ENCODE data around the gene CREB3L1. TPM values are rescaled to one million over a fixed set of nuclear protein-coding genes. Genes with fewer than 3 reads are reported as not detected.

Gene CREB3L1
- total RNA-seq, 5 donors from 2014 or later (not counting 1 experiment from before 2014, with no cell fraction given) = 0.38 to 0.72 (median 0.38) TPM; not detected in 2

DNA sequence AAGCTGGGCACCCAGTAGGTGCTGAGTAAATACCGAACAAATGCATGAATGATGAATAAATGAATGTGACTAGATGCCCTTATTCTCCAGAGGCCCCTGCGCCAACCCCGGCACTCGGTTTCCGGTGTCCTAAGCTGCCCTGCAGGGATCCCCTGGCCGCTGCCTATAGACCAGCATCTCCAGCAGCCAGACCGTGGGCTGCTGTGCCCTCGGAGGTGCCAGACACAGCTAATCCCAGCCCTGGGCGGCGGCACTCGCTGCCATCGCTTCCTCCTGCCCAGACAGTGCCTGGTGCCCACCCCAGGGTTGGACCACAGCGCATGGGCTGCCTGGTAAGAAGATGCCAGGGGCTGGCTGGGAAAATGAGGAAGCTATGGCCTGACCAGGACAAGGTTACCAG is 15.6 kb downstream of the CREB3L1 start:
- Mint-ChIP-seq H3K9me3 (no peaks in the 10 kb centered on the region), H3K27me3 (peaks cover 9 to 17% of the 10 kb centered on the region in 2 donors), H3K4me1 (peaks cover 6 to 14% (median 10%) of the 10 kb centered on the region in 3 donors), H3K36me3 (no peaks in the 10 kb centered on the region), H3K27ac (no peak overlapping the region), H3K4me3 (no peak overlapping the region)
- Histone ChIP-seq H3K4me1 (ENCODE audit: control insufficient read depth in 1 of 2, extremely low read depth in 1 of 2, insufficient read depth in 2 of 2, low read length in 2 of 2) (peaks cover 0 to 22% of the 10 kb centered on the region in 2 experiments), H3K4me3 (ENCODE audit: control insufficient read depth in 1 of 2, extremely low read depth in 1 of 2, low read length in 1 of 2) (no peak overlapping the region), H3K27ac (ENCODE audit: low read length) (no peak overlapping the region), H3K27me3 (replicated peaks in 1 of 2; ENCODE audit: control insufficient read depth in 2 of 2, extremely low read depth in 1 of 2, insufficient read depth in 2 of 2, low read length in 1 of 2) (peaks cover 0 to 62% of the 10 kb centered on the region in 2 experiments), H3K9me3 (no peaks in the 10 kb centered on the region), H3K36me3 (ENCODE audit: control insufficient read depth in 2 of 2, extremely low read depth in 1 of 2, insufficient read depth in 1 of 2, low read length in 1 of 2) (no peaks in the 10 kb centered on the region)
- ATAC-seq (replicated peaks in 1 of 4) (no peak), DNase-seq (no peak)
- ChIA-PET CTCF (no interaction called here), POLR2A (interaction anchor here in 1 of 2 donors (0.8 kb wide), 1 partner anchor 597 kb away, joined by 4 read pairs; no protein-coding TSS in a partner anchor)
- WGBS (ENCODE audit: insufficient coverage) = 89% methylated on average over 11 of the region's 13 CpGs

DNA sequence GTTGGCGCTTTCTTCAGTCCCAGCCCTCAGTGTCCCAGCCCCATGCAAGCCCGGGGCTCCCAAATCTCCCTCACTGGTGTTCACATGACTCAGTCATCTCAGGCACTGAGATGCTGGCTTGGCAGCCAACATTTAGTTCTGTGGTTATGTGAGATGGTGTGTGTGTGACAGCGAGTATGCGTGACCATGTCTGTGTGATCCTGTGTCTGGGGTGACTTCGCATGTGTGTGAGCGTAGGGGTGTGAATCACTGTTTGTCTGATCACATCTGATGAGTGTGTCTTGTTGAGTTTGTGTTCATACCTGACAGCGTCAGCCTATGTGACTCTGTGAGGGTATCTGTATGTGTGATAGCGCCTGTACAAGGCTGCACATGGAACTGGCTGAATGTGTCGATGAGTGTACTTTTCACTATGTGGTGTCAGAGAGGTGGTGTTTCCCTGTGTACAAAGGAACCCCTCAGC is 16.2 kb downstream of the CREB3L1 start:
- ATAC-seq (replicated peaks in 1 of 4) = no peak
- Mint-ChIP-seq H3K27ac (no peak overlapping the region), H3K4me1 (peaks cover 6 to 14% (median 10%) of the 10 kb centered on the region in 3 donors), H3K27me3 (peaks cover 9 to 17% of the 10 kb centered on the region in 2 donors), H3K36me3 (no peaks in the 10 kb centered on the region), H3K4me3 (peak overlapping the region in 1 of 3 donors; percentile 43), H3K9me3 (no peaks in the 10 kb centered on the region)
- Histone ChIP-seq H3K9me3 (no peaks in the 10 kb centered on the region), H3K27ac (ENCODE audit: low read length) (no peak overlapping the region), H3K4me1 (ENCODE audit: control insufficient read depth in 1 of 2, extremely low read depth in 1 of 2, insufficient read depth in 2 of 2, low read length in 2 of 2) (peaks cover 0 to 22% of the 10 kb centered on the region in 2 experiments), H3K4me3 (ENCODE audit: control insufficient read depth in 1 of 2, extremely low read depth in 1 of 2, low read length in 1 of 2) (no peak overlapping the region), H3K27me3 (replicated peaks in 1 of 2; ENCODE audit: control insufficient read depth in 2 of 2, extremely low read depth in 1 of 2, insufficient read depth in 2 of 2, low read length in 1 of 2) (peaks cover 0 to 59% of the 10 kb centered on the region in 2 experiments), H3K36me3 (ENCODE audit: control insufficient read depth in 2 of 2, extremely low read depth in 1 of 2, insufficient read depth in 1 of 2, low read length in 1 of 2) (no peaks in the 10 kb centered on the region)
- ChIA-PET CTCF (no interaction called here), POLR2A (interaction anchor here in 1 of 2 donors (0.8 kb wide), 1 partner anchor 597 kb away, joined by 4 read pairs; no protein-coding TSS in a partner anchor)
- no peak for DNase-seq
- WGBS (ENCODE audit: insufficient coverage) = 93% methylated on average over 8 of the region's 9 CpGs

DNA sequence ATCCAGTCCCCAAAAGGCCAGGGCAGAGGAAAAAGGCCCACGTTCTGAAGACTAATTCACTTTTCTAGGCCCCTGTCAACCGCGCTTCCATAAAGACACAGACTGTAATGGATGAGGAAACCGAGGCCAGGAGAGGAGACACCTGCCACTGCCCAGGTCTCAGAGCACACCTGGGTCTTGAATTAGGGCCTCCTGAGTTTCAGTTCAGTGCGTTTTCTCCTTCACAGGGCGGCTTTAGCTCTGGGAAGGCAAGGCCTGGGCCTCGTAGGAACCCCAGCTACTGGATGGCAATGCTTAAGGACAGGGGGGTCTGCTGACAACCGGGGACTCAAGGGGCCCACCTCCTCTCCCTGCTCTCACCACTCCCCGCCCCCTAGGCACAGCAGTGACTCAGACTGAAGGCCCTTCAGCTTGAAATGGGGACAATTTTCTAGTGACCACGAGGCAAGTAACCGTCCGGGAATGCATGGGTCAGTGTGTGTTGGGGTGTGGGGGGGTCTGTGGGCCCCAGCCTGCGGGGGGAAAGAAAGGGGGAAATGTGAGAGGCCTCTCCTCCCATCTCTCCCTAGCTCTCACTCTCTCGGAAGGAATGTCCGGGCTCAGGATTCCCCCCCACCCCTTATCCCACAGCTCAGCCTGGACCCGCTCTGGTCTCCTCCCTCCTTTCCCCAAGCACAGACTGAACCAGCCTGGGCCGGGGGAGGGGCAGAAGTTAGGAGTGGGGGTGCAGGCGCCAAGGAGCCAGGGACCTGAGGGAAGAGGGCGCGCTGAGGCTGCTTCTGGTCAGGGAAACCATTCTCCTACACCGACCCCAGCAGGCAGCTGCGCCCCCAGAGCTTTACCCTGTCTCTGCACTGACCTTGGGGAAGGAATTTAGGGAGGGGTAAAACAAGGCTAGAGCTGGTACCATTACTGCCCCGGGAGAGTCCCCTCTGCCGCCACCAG is 17.2 kb downstream of the CREB3L1 start:
- H3K27me3 Mint-ChIP-seq = peaks cover 9 to 13% of the 10 kb centered on the region in 2 donors
- H3K27ac Mint-ChIP-seq = no peak overlapping the region
- Histone ChIP-seq H3K27me3 (replicated peaks in 1 of 2; ENCODE audit: control insufficient read depth in 2 of 2, extremely low read depth in 1 of 2, insufficient read depth in 2 of 2, low read length in 1 of 2) (peaks cover 0 to 57% of the 10 kb centered on the region in 2 experiments), H3K36me3 (ENCODE audit: control insufficient read depth in 2 of 2, extremely low read depth in 1 of 2, insufficient read depth in 1 of 2, low read length in 1 of 2) (no peaks in the 10 kb centered on the region), H3K27ac (ENCODE audit: low read length) (no peak overlapping the region), H3K9me3 (no peaks in the 10 kb centered on the region), H3K4me1 (ENCODE audit: control insufficient read depth in 1 of 2, extremely low read depth in 1 of 2, insufficient read depth in 2 of 2, low read length in 2 of 2) (peaks cover 0 to 22% of the 10 kb centered on the region in 2 experiments), H3K4me3 (ENCODE audit: control insufficient read depth in 1 of 2, extremely low read depth in 1 of 2, low read length in 1 of 2) (peak overlapping the region; percentile 57 to 82)
- H3K4me1 Mint-ChIP-seq = peaks cover 6 to 14% (median 10%) of the 10 kb centered on the region in 3 donors
- ATAC-seq (replicated peaks in 1 of 4) (peak in 3 of 4 experiments; percentile 17 to 22 (median 17)), DNase-seq (no peak)
- no peaks in the 10 kb centered on the region for H3K36me3 Mint-ChIP-seq
- WGBS (ENCODE audit: insufficient coverage) = 78% methylated on average over 8 of the region's 24 CpGs
- H3K9me3 Mint-ChIP-seq = no peaks in the 10 kb centered on the region
- CTCF ChIA-PET = interaction anchor here (0.6 to 1.1 kb wide), 4 partner anchors 10 to 204 kb away, joined by 3 to 5 read pairs (median 4); no protein-coding TSS in a partner anchor
- POLR2A ChIA-PET = no interaction called here
- peak overlapping the region; percentile 68 to 88 (median 81) for H3K4me3 Mint-ChIP-seq

DNA sequence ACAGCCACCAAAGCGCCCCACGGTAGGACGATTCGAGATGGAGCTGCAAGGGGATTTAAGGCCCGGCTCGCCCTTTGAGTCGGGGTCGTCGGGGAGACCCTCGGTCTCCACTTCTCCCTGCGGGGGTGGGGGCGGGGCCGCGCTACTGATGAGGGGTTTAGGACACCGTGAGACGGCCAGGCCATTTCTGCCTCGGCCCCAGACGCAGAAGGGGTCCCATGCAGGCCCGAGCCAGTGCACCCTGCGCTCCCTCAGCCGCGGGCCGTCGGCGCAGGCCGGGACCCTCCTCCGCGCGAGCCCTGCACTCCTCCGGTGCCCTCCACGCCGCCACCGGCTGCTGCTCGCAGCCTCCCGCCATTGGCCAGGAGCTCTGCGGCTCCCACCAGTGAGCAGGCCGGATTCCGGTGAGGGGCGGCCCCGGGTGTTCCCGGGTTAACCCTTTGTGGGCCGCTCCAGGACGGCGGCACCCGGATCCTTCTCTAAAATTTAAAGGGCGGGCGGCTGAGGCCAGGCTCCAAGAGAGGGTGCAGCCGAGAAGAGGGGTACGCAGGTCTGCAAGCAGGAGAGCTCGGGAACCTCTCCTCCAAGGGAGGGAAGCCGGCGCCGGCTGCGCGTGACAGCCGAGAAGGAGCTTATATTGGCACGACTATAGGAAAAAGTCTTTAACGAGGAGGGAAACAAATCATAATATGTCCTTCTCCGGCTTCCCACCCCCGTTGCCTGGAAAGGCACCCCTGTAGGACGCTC is 18.0 kb downstream of the CREB3L1 start:
- H3K27ac Mint-ChIP-seq = no peak overlapping the region
- DNase-seq (peak; percentile 54 to 80 (median 69)), ATAC-seq (replicated peaks in 1 of 4) (peak; percentile 99 to 100 (median 100))
- WGBS (ENCODE audit: insufficient coverage) = 2% methylated on average over 51 of the region's 61 CpGs
- peak overlapping the region; percentile 81 to 88 (median 83) for H3K4me3 Mint-ChIP-seq
- H3K27me3 ChIP-seq (replicated peaks in 1 of 2; ENCODE audit: control insufficient read depth in 2 of 2, extremely low read depth in 1 of 2, insufficient read depth in 2 of 2, low read length in 1 of 2) = peaks cover 0 to 54% of the 10 kb centered on the region in 2 experiments
- peaks cover 5 to 12% of the 10 kb centered on the region in 2 donors for H3K27me3 Mint-ChIP-seq
- peak overlapping the region; percentile 57 to 82 for H3K4me3 ChIP-seq (ENCODE audit: control insufficient read depth in 1 of 2, extremely low read depth in 1 of 2, low read length in 1 of 2)
- H3K36me3 ChIP-seq (ENCODE audit: control insufficient read depth in 2 of 2, extremely low read depth in 1 of 2, insufficient read depth in 1 of 2, low read length in 1 of 2) = no peaks in the 10 kb centered on the region
- H3K9me3 Mint-ChIP-seq = no peaks in the 10 kb centered on the region
- no peak overlapping the region for H3K27ac ChIP-seq (ENCODE audit: low read length)
- H3K9me3 ChIP-seq = no peaks in the 10 kb centered on the region
- no peaks in the 10 kb centered on the region for H3K36me3 Mint-ChIP-seq
- POLR2A ChIA-PET = no interaction called here
- H3K4me1 Mint-ChIP-seq = peaks cover 6 to 14% (median 10%) of the 10 kb centered on the region in 3 donors
- peaks cover 0 to 22% of the 10 kb centered on the region in 2 experiments for H3K4me1 ChIP-seq (ENCODE audit: control insufficient read depth in 1 of 2, extremely low read depth in 1 of 2, insufficient read depth in 2 of 2, low read length in 2 of 2)
- CTCF ChIA-PET = interaction anchor here (0.6 to 1.1 kb wide), 4 partner anchors 9 to 160 kb away, joined by 3 to 5 read pairs (median 4); no protein-coding TSS in a partner anchor

DNA sequence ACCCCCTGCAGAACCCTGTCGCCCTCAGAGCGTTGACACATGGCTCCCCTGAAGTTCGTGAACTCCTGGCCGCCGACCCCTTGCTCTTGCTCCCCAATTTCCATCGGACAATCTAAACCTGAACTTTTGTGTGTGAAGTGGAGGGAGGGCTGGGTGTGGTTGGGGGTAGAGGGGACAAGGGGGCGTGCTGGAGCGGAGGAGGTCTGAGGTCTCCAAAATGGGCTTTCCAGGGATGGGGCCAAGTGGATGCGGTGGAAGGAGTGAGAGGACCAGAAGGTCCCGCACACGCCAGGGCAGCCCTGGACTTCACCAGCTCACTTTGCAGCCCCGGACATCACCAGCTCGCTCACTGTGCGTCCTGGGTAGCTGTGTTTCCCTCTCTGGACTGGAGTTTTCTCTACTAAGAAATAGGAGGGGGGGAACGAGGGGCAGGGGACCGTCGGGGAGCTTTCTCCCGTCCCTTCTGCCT is 18.6 kb downstream of the CREB3L1 start:
- H3K9me3 ChIP-seq = no peaks in the 10 kb centered on the region
- H3K27me3 ChIP-seq (replicated peaks in 1 of 2; ENCODE audit: control insufficient read depth in 2 of 2, extremely low read depth in 1 of 2, insufficient read depth in 2 of 2, low read length in 1 of 2) = peaks cover 0 to 50% of the 10 kb centered on the region in 2 experiments
- no peak overlapping the region for H3K27ac ChIP-seq (ENCODE audit: low read length)
- H3K36me3 ChIP-seq (ENCODE audit: control insufficient read depth in 2 of 2, extremely low read depth in 1 of 2, insufficient read depth in 1 of 2, low read length in 1 of 2) = no peaks in the 10 kb centered on the region
- DNase-seq (no peak), ATAC-seq (replicated peaks in 1 of 4) (peak in 3 of 4 experiments; percentile 6 to 11 (median 9))
- ChIA-PET CTCF (interaction anchor here (0.6 to 1.1 kb wide), 3 partner anchors 13 to 160 kb away, joined by 3 to 5 read pairs (median 5); no protein-coding TSS in a partner anchor), POLR2A (no interaction called here)
- Mint-ChIP-seq H3K4me1 (peaks cover 6 to 14% (median 10%) of the 10 kb centered on the region in 3 donors), H3K4me3 (peak overlapping the region; percentile 81 to 88 (median 83)), H3K9me3 (no peaks in the 10 kb centered on the region), H3K36me3 (no peaks in the 10 kb centered on the region), H3K27me3 (peaks cover 4 to 12% of the 10 kb centered on the region in 2 donors), H3K27ac (no peak overlapping the region)
- WGBS (ENCODE audit: insufficient coverage) = 35% methylated on average over 5 of the region's 18 CpGs
- peaks cover 0 to 22% of the 10 kb centered on the region in 2 experiments for H3K4me1 ChIP-seq (ENCODE audit: control insufficient read depth in 1 of 2, extremely low read depth in 1 of 2, insufficient read depth in 2 of 2, low read length in 2 of 2)
- H3K4me3 ChIP-seq (ENCODE audit: control insufficient read depth in 1 of 2, extremely low read depth in 1 of 2, low read length in 1 of 2) = peak overlapping the region; percentile 57 to 82

Measured in T-cell (primary cell).